IMR-90 (cell line): ENCODE measurements around the gene ATG9B. TPM values are rescaled to one million over a fixed set of nuclear protein-coding genes. Genes with fewer than 3 reads are reported as not detected.

Source experiments
- ATAC-seq: fragments of 200-7000 bp; cut with Tn5 transposase; 2 replicates; pipeline ENCODE4 v1.9.1; 2020; ENCODE audit warnings: low read depth, mild to moderate bottlenecking, moderate library complexity
- BruUV-seq: library from RNA; stranded (reverse); fragments of 400-500 nt; replicated peaks from 2 replicates; lab custom pipeline; 2021; lab: Mats Ljungman, UMichigan
- CTCF ChIA-PET: fragments of 300-600 bp; formaldehyde crosslinking; extraction: SDS; loops from one replicate; lab custom pipeline; 2021; ENCODE audit warnings: antibody characterized with exemption; lab: Yijun Ruan, JAX
- POLR2A ChIA-PET: fragments of 300-600 bp; sonication (Branson Sonifier 250); formaldehyde crosslinking; loops from one replicate; lab custom pipeline; 2022; ENCODE audit warnings: antibody characterized with exemption; ENCODE audit not compliant: unreplicated experiment; lab: Charles Lee
- DNase-seq: peaks from one replicate; pipeline ENCODE4 v3.0.0; 2013
- H2AFZ ChIP-seq: replicated peaks from 2 replicates; pipeline ENCODE3; 2013; ENCODE audit warnings: low read length, mild to moderate bottlenecking; ENCODE audit not compliant: poor library complexity
- H2AK5ac ChIP-seq: 2 replicates; pipeline ENCODE4 v1.6.1; 2013; ENCODE audit warnings: low read depth, low read length, inconsistent platforms
- H2AK9ac ChIP-seq: replicated peaks from 2 replicates; pipeline ENCODE3; 2013; ENCODE audit warnings: mild to moderate bottlenecking, low read depth, low read length, moderate library complexity; ENCODE audit not compliant: poor library complexity
- H2BK120ac ChIP-seq: 2 replicates; pipeline ENCODE4 v1.6.1; 2013; ENCODE audit warnings: low read depth, low read length, inconsistent platforms
- H2BK15ac ChIP-seq: 3 replicates; pipeline ENCODE4 v1.6.1; 2013; ENCODE audit warnings: low read depth, low read length, inconsistent platforms
- H2BK20ac ChIP-seq: 2 replicates; pipeline ENCODE4 v1.6.1; 2013; ENCODE audit warnings: low read depth, mild to moderate bottlenecking, inconsistent platforms, low read length, moderate library complexity
- H2BK5ac ChIP-seq: 2 replicates; pipeline ENCODE4 v1.6.1; 2013; ENCODE audit warnings: mild to moderate bottlenecking, low read depth, low read length, inconsistent platforms; ENCODE audit not compliant: poor library complexity, severe bottlenecking
- H3K14ac ChIP-seq: replicated peaks from 2 replicates; pipeline ENCODE4 v1.6.1; 2013; ENCODE audit warnings: low read depth, low read length, inconsistent platforms
- H3K18ac ChIP-seq: 2 replicates; pipeline ENCODE4 v1.6.1; 2013; ENCODE audit warnings: low read depth, low read length, control low read depth
- H3K23ac ChIP-seq: 2 replicates; pipeline ENCODE4 v1.6.1; 2013; ENCODE audit warnings: low read depth, low read length, inconsistent platforms
- H3K27ac ChIP-seq: 2 replicates; pipeline ENCODE4 v1.5.1; 2013; ENCODE audit warnings: mild to moderate bottlenecking, control low read depth, low read length; ENCODE audit not compliant: insufficient read depth
- H3K27me3 ChIP-seq: 2 replicates; pipeline ENCODE4 v1.6.1; 2013; ENCODE audit warnings: low read length; ENCODE audit not compliant: control insufficient read depth, insufficient read depth
- H3K36me3 ChIP-seq: 2 replicates; pipeline ENCODE4 v1.6.1; 2013; ENCODE audit warnings: low read length, mixed read lengths; ENCODE audit not compliant: control insufficient read depth, insufficient read depth
- H3K4ac ChIP-seq: 2 replicates; pipeline ENCODE4 v1.6.1; 2013; ENCODE audit warnings: low read depth, low read length, inconsistent platforms
- H3K4me1 ChIP-seq: 2 replicates; pipeline ENCODE4 v1.6.1; 2013; ENCODE audit warnings: low read length, mixed read lengths; ENCODE audit not compliant: control insufficient read depth, insufficient read depth
- H3K4me2 ChIP-seq: 2 replicates; pipeline ENCODE4 v1.6.1; 2013; ENCODE audit warnings: low read depth, mild to moderate bottlenecking, control low read depth, low read length, moderate library complexity
- H3K4me3 ChIP-seq: 2 replicates; pipeline ENCODE4 v1.5.1; 2013; ENCODE audit warnings: low read depth, mild to moderate bottlenecking, control low read depth, low read length, moderate library complexity; ENCODE audit not compliant: insufficient read depth
- H3K56ac ChIP-seq: 2 replicates; pipeline ENCODE4 v1.6.1; 2013; ENCODE audit warnings: low read length, inconsistent platforms; ENCODE audit not compliant: insufficient read depth; ENCODE audit errors: extremely low read depth
- H3K79me1 ChIP-seq, 2 experiments: 2 replicates each; pipeline ENCODE4 v1.6.1; 2013; ENCODE audit warnings: low read length in 2 of 2, inconsistent platforms in 1 of 2, low read depth in 1 of 2
- H3K9ac ChIP-seq: 2 replicates; pipeline ENCODE4 v1.6.1; 2013; ENCODE audit warnings: low read depth, low read length, control low read depth
- H3K9me1 ChIP-seq: 2 replicates; pipeline ENCODE4 v1.6.1; 2013; ENCODE audit warnings: low read length, inconsistent platforms; ENCODE audit not compliant: insufficient read depth
- H3K9me3 ChIP-seq: 2 replicates; pipeline ENCODE4 v1.6.1; 2013; ENCODE audit warnings: low read length; ENCODE audit not compliant: control insufficient read depth, insufficient read depth
- H4K20me1 ChIP-seq: 2 replicates; pipeline ENCODE4 v1.6.1; 2013; ENCODE audit warnings: low read length, inconsistent platforms; ENCODE audit not compliant: insufficient read depth
- H4K5ac ChIP-seq: 2 replicates; pipeline ENCODE4 v1.6.1; 2013; ENCODE audit warnings: mild to moderate bottlenecking, low read depth, low read length, control low read depth
- H4K8ac ChIP-seq, 2 experiments: 2 replicates each; pipeline ENCODE4 v1.6.1; 2013; ENCODE audit warnings: low read depth in 2 of 2, low read length in 2 of 2, control low read depth in 1 of 2, inconsistent platforms in 1 of 2
- H4K91ac ChIP-seq: 2 replicates; pipeline ENCODE4 v1.6.1; 2013; ENCODE audit warnings: low read depth, low read length, inconsistent platforms; ENCODE audit not compliant: insufficient read depth
- BHLHE40 ChIP-seq: fragments of 150-350 bp; IDR thresholded peaks from 2 replicates; pipeline ENCODE4 v1.6.1; 2016; ENCODE audit warnings: mild to moderate bottlenecking, low read depth, low read length
- CHD1 ChIP-seq: IDR thresholded peaks from 2 replicates; pipeline ENCODE4 v1.6.1; 2012; ENCODE audit warnings: low read depth, low read length, improper control_type of control experiment
- ELK1 ChIP-seq: fragments of 150-350 bp; IDR thresholded peaks from 2 replicates; pipeline ENCODE4 v1.6.1; 2016; ENCODE audit warnings: low read depth, mild to moderate bottlenecking, low read length, moderate library complexity, borderline replicate concordance
- FOS ChIP-seq: fragments of 150-350 bp; IDR thresholded peaks from 2 replicates; pipeline ENCODE4 v1.6.1; 2016; ENCODE audit warnings: low read depth, low read length
- MAZ ChIP-seq: IDR thresholded peaks from 2 replicates; pipeline ENCODE4 v1.6.1; 2012; ENCODE audit warnings: low read depth, mild to moderate bottlenecking, low read length, improper control_type of control experiment, moderate library complexity, borderline replicate concordance
- MXI1 ChIP-seq: IDR thresholded peaks from 2 replicates; pipeline ENCODE4 v1.6.1; 2012; ENCODE audit warnings: low read depth, mild to moderate bottlenecking, low read length, moderate library complexity, borderline replicate concordance
- NFE2L2 ChIP-seq: fragments of 150-350 bp; IDR thresholded peaks from 2 replicates; pipeline ENCODE4 v1.6.1; 2016; ENCODE audit warnings: low read depth, mild to moderate bottlenecking, low read length
- RAD21 ChIP-seq: IDR thresholded peaks from 2 replicates; pipeline ENCODE4 v1.6.1; 2012; ENCODE audit warnings: low read length, improper control_type of control experiment
- WGBS, 2 experiments: methylation state at CpG; one replicate each; pipeline versions ENCODE4 v1.1.5 to v1.1.7; 2013; ENCODE audit warnings: missing lambda C conversion rate in 2 of 2; ENCODE audit not compliant: insufficient read length in 1 of 2; ENCODE audit errors: extremely low coverage in 2 of 2; 5-methylcytosine and 5-hydroxymethylcytosine counted together
- dilution Hi-C: fragments of 300-500 bp; cut with HindIII; formaldehyde crosslinking; loops from one replicate; pipeline ENCODE4 v1.14.3; 2018; ENCODE audit warnings: low sequenced_read_pairs; ENCODE audit not compliant: unreplicated experiment
- in situ Hi-C: fragments of 300-500 bp; cut with MboI; formaldehyde crosslinking; loops from 3 replicates; pipeline ENCODE4 v1.14.3; 2019; ENCODE audit warnings: low sequenced_read_pairs, inconsistent platforms, mixed read lengths
- intact Hi-C: fragments of 100-400 bp; cut with micrococcal nuclease; formaldehyde crosslinking; loops from 2 replicates; pipeline ENCODE4 v1.10.0; 2022
- polyA plus RNA-seq, 3 experiments: library from polyadenylated mRNA; depleted of rRNA; stranded (reverse); fragments of >200 nt; gene quantifications; 2 replicates each; pipeline ENCODE4 v1.2.3, GENCODE V29; 2012; ENCODE audit warnings: low replicate concordance in 1 of 3
- total RNA-seq: library from RNA; depleted of rRNA; stranded (reverse); fragments of >200 nt; gene quantifications from 2 replicates; pipeline ENCODE4 v1.2.3, GENCODE V29; 2012
- TF ChIP-seq, protein P1 (sequence below): fragments of 150-350 bp; IDR thresholded peaks from 2 replicates; pipeline ENCODE4 v1.6.1; 2017; ENCODE audit warnings: mild to moderate bottlenecking, antibody characterized with exemption, low read length, low read depth

The ATG9B gene
- total and polyA plus RNA-seq, 2 of the 4 experiments (the other 2 are of a cell fraction): 0.18 to 0.91 TPM

DNA sequence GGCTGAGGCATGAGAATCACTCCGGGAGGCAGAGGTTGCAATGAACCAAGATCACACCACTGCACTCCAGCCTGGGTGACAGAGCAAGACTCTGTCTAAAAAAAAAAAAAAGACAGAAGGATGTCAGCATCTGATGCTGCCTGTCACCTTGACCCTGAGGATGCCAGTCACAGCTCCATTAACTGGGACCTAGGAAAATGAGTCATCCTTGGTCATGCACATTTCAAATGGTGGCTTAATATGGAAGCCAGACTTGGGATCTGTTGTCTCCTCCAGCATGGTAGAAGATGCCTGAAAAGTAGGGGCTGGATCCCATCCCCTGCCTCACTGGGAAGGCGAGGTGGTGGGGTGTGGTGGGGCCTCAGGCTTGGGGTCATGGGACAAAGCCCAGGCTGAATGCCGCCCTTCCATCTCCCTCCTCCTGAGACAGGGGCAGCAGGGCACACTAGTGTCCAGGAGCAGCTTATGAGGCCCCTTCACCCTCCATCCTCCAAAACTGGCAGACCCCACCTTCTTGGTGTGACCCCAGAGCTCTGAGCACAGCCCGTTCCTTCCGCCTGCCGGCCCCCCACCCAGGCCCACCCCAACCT lies 32.1 kb downstream of the ATG9B start:
- Histone ChIP-seq H2AK5ac (no peak overlapping the region), H3K9ac (no peak overlapping the region), H4K20me1 (no peaks in the 10 kb centered on the region), H3K36me3 (no peaks in the 10 kb centered on the region), H2BK15ac (no peak overlapping the region), H3K4me2 (no peak overlapping the region), H2AK9ac (no peak overlapping the region), H2BK5ac (no peak overlapping the region), H3K4ac (no peak overlapping the region), H3K9me3 (peaks cover 10% of the 10 kb centered on the region), H3K56ac (no peak overlapping the region), H3K27ac (no peak overlapping the region), H3K14ac (no peak overlapping the region), H2BK20ac (no peak overlapping the region), H4K5ac (no peak overlapping the region), H3K4me3 (no peak overlapping the region), H4K8ac (no peak overlapping the region), H3K79me1 (no peaks in the 10 kb centered on the region), H2BK120ac (no peak overlapping the region), H4K91ac (no peak overlapping the region), H3K18ac (no peak overlapping the region), H3K27me3 (peaks cover 6% of the 10 kb centered on the region; the same call in 1 of the 2 replicates), H3K23ac (no peak overlapping the region), H3K9me1 (no peaks in the 10 kb centered on the region), H3K4me1 (peaks cover 4% of the 10 kb centered on the region; the same call in 1 of the 2 replicates), H2AFZ (no peak overlapping the region)
- intact Hi-C loops: no loop called here
- in situ Hi-C loops: loop anchor here (25.0 kb wide), 1 partner anchor 580 kb away; a partner anchor contains a TSS
- WGBS, 2 experiments: 100% methylated on average over 1 of the region's 6 CpGs; no CpG with 5 or more reads in 1 of the 2 experiments
- DNase-seq (no peak), ATAC-seq (no peak)
- dilution Hi-C loops: no loop called here
- TF ChIP-seq NFE2L2: no peak
- TF ChIP-seq BHLHE40: no peak
- TF ChIP-seq ELK1: no peak
- TF ChIP-seq RAD21: no peak
- no peak for TF ChIP-seq FOS
- TF ChIP-seq, protein P1, sequence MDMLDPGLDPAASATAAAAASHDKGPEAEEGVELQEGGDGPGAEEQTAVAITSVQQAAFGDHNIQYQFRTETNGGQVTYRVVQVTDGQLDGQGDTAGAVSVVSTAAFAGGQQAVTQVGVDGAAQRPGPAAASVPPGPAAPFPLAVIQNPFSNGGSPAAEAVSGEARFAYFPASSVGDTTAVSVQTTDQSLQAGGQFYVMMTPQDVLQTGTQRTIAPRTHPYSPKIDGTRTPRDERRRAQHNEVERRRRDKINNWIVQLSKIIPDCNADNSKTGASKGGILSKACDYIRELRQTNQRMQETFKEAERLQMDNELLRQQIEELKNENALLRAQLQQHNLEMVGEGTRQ: no peak
- no peak for TF ChIP-seq MAZ
- no peak for TF ChIP-seq CHD1
- TF ChIP-seq MXI1: no peak
- ChIA-PET CTCF (interaction anchor here (1.1 to 2.1 kb wide), 2 partner anchors 29 to 94 kb away, joined by 3 to 7 read pairs; no protein-coding TSS in a partner anchor), POLR2A (no interaction called here)
- BruUV-seq: no TSS peak
